ENCODE data around the gene IGSF9.

- no peak for TF ChIP-seq REST (IDR thresholded peaks at IDR 0.05)
- TF ChIP-seq, protein P1, sequence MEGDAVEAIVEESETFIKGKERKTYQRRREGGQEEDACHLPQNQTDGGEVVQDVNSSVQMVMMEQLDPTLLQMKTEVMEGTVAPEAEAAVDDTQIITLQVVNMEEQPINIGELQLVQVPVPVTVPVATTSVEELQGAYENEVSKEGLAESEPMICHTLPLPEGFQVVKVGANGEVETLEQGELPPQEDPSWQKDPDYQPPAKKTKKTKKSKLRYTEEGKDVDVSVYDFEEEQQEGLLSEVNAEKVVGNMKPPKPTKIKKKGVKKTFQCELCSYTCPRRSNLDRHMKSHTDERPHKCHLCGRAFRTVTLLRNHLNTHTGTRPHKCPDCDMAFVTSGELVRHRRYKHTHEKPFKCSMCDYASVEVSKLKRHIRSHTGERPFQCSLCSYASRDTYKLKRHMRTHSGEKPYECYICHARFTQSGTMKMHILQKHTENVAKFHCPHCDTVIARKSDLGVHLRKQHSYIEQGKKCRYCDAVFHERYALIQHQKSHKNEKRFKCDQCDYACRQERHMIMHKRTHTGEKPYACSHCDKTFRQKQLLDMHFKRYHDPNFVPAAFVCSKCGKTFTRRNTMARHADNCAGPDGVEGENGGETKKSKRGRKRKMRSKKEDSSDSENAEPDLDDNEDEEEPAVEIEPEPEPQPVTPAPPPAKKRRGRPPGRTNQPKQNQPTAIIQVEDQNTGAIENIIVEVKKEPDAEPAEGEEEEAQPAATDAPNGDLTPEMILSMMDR (IDR thresholded peaks at IDR 0.05; ENCODE audit: low read depth, low read length, missing input control): no peak
- no peak for TF ChIP-seq FOXA2 (IDR thresholded peaks at IDR 0.05)
- TF ChIP-seq SP1 (IDR thresholded peaks at IDR 0.05): no peak
- TF ChIP-seq GABPA (IDR thresholded peaks at IDR 0.05 in 1 of 2, conservative IDR thresholded peaks at IDR 0.05 in 1 of 2): no peak
Observed at GRCh38 chr1:159978107-159978398, 32.6 kb upstream of the IGSF9 start.
